ENCODE results near the gene RPRD2. TPM values are rescaled to one million over a fixed set of nuclear protein-coding genes. Genes with fewer than 3 reads are reported as not detected.

The RPRD2 gene
- total and polyA plus RNA-seq, 2 experiments from 2014 or later: 16.8 to 20.4 TPM

- Histone ChIP-seq H3K4me1 (ENCODE audit: insufficient read depth) (no peaks in the 10 kb centered on the region), H3K36me3 (ENCODE audit: insufficient read depth) (no peaks in the 10 kb centered on the region; the same call in 1 of the 2 replicates), H2AFZ (no peak overlapping the region), H3F3A (replicated peaks; ENCODE audit: low read depth) (no peaks in the 10 kb centered on the region), H3K4me3 (no peak overlapping the region), H3K79me2 (replicated peaks; ENCODE audit: insufficient read depth) (peaks cover 31% of the 10 kb centered on the region), H4K20me1 (replicated peaks; ENCODE audit: insufficient read depth) (peaks cover 3% of the 10 kb centered on the region; the same call in 1 of the 2 replicates), H3K9me2 (ENCODE audit: insufficient read depth) (no peaks in the 10 kb centered on the region), H3K4me2 (no peak overlapping the region), H3K27ac (ENCODE audit: low read depth) (no peak overlapping the region), H3K27me3 (ENCODE audit: insufficient read depth) (no peaks in the 10 kb centered on the region)
- ATAC-seq (no peak), DNase-seq (ENCODE audit: low spot score) (no peak)
- no peak for TF ChIP-seq EZH2phosphoT487 (IDR thresholded peaks at IDR 0.05; ENCODE audit: unreplicated experiment)
- TF ChIP-seq STAT1 (IDR thresholded peaks at IDR 0.05; ENCODE audit: unreplicated experiment): no peak
- no peak for TF ChIP-seq NANOG (IDR thresholded peaks at IDR 0.05; ENCODE audit: borderline replicate concordance)
- TF ChIP-seq ZNF462 (CRISPR knock-in tag; IDR thresholded peaks at IDR 0.05): no peak
- TF ChIP-seq, protein P1, sequence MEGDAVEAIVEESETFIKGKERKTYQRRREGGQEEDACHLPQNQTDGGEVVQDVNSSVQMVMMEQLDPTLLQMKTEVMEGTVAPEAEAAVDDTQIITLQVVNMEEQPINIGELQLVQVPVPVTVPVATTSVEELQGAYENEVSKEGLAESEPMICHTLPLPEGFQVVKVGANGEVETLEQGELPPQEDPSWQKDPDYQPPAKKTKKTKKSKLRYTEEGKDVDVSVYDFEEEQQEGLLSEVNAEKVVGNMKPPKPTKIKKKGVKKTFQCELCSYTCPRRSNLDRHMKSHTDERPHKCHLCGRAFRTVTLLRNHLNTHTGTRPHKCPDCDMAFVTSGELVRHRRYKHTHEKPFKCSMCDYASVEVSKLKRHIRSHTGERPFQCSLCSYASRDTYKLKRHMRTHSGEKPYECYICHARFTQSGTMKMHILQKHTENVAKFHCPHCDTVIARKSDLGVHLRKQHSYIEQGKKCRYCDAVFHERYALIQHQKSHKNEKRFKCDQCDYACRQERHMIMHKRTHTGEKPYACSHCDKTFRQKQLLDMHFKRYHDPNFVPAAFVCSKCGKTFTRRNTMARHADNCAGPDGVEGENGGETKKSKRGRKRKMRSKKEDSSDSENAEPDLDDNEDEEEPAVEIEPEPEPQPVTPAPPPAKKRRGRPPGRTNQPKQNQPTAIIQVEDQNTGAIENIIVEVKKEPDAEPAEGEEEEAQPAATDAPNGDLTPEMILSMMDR (conservative IDR thresholded peaks at IDR 0.05; ENCODE audit: low read depth in 2 of 2): no peak
- TF ChIP-seq, protein P2, sequence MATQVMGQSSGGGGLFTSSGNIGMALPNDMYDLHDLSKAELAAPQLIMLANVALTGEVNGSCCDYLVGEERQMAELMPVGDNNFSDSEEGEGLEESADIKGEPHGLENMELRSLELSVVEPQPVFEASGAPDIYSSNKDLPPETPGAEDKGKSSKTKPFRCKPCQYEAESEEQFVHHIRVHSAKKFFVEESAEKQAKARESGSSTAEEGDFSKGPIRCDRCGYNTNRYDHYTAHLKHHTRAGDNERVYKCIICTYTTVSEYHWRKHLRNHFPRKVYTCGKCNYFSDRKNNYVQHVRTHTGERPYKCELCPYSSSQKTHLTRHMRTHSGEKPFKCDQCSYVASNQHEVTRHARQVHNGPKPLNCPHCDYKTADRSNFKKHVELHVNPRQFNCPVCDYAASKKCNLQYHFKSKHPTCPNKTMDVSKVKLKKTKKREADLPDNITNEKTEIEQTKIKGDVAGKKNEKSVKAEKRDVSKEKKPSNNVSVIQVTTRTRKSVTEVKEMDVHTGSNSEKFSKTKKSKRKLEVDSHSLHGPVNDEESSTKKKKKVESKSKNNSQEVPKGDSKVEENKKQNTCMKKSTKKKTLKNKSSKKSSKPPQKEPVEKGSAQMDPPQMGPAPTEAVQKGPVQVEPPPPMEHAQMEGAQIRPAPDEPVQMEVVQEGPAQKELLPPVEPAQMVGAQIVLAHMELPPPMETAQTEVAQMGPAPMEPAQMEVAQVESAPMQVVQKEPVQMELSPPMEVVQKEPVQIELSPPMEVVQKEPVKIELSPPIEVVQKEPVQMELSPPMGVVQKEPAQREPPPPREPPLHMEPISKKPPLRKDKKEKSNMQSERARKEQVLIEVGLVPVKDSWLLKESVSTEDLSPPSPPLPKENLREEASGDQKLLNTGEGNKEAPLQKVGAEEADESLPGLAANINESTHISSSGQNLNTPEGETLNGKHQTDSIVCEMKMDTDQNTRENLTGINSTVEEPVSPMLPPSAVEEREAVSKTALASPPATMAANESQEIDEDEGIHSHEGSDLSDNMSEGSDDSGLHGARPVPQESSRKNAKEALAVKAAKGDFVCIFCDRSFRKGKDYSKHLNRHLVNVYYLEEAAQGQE (IDR thresholded peaks at IDR 0.05; ENCODE audit: unreplicated experiment): no peak
- no peak for TF ChIP-seq JUNB (IDR thresholded peaks at IDR 0.05; ENCODE audit: unreplicated experiment)
- no peak for TF ChIP-seq POLR2AphosphoS5 (IDR thresholded peaks at IDR 0.05; ENCODE audit: low read depth)
- no peak for TF ChIP-seq CREB1 (CRISPR knock-in tag; IDR thresholded peaks at IDR 0.05; ENCODE audit: low read depth)
- TF ChIP-seq, protein P3, sequence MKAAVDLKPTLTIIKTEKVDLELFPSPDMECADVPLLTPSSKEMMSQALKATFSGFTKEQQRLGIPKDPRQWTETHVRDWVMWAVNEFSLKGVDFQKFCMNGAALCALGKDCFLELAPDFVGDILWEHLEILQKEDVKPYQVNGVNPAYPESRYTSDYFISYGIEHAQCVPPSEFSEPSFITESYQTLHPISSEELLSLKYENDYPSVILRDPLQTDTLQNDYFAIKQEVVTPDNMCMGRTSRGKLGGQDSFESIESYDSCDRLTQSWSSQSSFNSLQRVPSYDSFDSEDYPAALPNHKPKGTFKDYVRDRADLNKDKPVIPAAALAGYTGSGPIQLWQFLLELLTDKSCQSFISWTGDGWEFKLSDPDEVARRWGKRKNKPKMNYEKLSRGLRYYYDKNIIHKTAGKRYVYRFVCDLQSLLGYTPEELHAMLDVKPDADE (IDR thresholded peaks at IDR 0.05): no peak
- TF ChIP-seq EZH2 (IDR thresholded peaks at IDR 0.05; ENCODE audit: low read depth, unreplicated experiment): no peak
- TF ChIP-seq ZNF331 (CRISPR knock-in tag; IDR thresholded peaks at IDR 0.05; ENCODE audit: low read depth): no peak
- no peak for TF ChIP-seq ZNF114 (CRISPR knock-in tag; IDR thresholded peaks at IDR 0.05)
- Mint-ChIP-seq H3K4me3 (no peak overlapping the region), H3K9me3 (no peaks in the 10 kb centered on the region), H3K4me1 (no peaks in the 10 kb centered on the region), H3K27ac (no peak overlapping the region), H3K36me3 (ENCODE audit: low read depth) (peaks cover 21% of the 10 kb centered on the region), H3K27me3 (ENCODE audit: insufficient read depth, low read depth, poor library complexity) (no peaks in the 10 kb centered on the region)
Measured at GRCh38 chr1:150420560-150421265, 56.8 kb downstream of the RPRD2 start.
